GM15510 (cell line): ENCODE results near the gene MNS1.

Source experiments
- POLR2A ChIP-seq: IDR thresholded peaks from 3 replicates; pipeline ENCODE4 v1.6.1; 2011; ENCODE audit warnings: borderline replicate concordance; ENCODE audit not compliant: insufficient read length; ENCODE audit errors: extremely low read depth

The MNS1 gene

DNA sequence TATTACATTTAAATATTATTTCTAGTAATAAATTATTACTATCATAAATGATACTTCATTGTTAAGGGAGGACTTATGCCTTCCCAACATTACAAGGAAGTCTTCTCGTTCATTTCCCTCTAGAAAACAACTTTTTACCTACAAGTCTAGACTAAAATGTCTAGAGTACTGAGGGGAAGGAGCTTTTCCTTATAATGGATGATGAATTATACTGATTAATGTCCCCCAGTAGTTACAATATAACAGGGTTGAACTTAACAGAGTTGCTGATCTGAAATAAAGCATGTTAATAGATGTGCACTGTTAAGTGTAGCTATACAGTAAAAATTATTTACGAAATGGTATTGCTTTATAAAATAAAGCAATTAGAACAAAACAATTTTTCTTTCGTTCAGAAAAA, 2.7 kb upstream of the MNS1 start:
- TF ChIP-seq POLR2A: no peak

- no peak for TF ChIP-seq POLR2A
These were observed 4.0 kb downstream of the MNS1 start for GRCh38 chr15:56460947-56461346.

DNA sequence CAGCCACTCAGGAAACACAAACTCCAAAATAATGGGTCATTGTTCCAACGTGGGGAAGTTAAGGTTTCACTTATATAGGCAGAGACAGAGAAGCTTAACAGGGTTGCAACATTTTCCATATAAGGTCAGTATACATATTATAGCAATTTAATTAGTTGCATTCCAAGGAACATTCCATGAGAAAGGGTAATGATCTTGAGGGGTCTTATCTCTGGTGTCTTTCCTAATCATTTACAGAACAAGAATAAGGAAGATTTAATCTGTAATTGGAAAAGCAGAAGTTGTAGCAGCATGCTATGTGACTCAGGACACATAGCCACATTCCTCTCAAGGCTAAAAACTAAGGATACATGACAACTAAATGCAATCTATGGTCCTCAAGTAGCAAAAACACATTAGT, 4.9 kb downstream of the MNS1 start:
- no peak for TF ChIP-seq POLR2A

GRCh38 chr15:56459096-56459495, 5.8 kb downstream of the MNS1 start:
- TF ChIP-seq POLR2A: no peak

DNA sequence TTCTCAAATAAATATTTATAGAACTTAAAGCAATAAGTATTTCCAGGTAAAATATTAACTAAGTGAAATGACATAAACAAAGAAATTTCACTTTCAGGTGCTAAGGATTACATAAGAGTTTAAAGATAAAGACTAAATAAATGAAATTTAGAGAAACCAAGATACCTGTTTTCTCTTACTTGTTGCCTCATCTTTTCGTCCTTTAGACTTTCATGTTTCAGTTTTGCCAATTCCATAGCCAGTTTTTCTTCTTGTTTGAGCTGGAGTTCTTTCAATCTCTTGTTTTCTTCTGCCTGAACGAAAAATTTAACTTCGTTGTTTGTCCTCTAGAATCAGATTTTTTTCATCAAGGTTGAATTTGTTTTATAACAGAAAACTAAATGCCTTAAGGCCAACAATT, 8.7 kb downstream of the MNS1 start:
- no peak for TF ChIP-seq POLR2A

GRCh38 chr15:56454836-56455235, 10.1 kb downstream of the MNS1 start:
- TF ChIP-seq POLR2A: no peak

DNA sequence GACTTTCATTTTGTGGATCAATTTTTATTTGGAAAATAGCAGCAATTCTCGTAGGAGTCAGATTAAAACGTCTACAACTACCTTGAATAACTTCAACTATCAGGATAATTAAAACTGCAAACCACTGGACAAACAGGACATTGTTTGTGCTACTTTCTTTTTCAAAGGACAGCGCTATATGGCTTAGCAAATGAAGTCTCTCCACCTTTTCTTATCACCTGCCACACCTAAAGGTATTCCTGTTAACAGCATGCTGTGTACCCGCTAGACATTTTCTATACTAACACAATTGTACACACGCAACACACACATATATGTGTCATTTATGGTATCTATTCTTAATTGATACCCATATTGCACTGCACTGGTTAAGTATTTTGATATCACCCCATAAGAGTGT, 19.2 kb downstream of the MNS1 start:
- TF ChIP-seq POLR2A: no peak

DNA sequence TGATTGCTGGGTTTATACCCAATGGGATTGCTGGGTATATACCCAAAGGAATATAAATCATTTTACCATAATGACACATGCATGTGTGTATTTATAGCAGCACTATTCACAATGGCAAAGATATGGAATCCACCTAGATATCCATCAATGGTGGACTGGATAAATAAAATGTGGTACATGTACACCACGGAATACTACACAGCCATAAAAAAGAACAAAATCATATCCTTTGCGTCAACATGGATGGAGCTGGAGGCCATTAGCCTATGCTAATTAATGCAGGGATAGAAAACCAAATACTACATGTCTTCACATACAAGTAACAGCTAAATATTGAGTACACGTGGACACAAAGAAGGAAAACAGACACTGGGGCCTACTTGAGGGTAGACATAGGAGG, 22.6 kb downstream of the MNS1 start:
- TF ChIP-seq POLR2A: no peak

- no peak for TF ChIP-seq POLR2A
These were observed 24.6 kb downstream of the MNS1 start for GRCh38 chr15:56440214-56440770.

DNA sequence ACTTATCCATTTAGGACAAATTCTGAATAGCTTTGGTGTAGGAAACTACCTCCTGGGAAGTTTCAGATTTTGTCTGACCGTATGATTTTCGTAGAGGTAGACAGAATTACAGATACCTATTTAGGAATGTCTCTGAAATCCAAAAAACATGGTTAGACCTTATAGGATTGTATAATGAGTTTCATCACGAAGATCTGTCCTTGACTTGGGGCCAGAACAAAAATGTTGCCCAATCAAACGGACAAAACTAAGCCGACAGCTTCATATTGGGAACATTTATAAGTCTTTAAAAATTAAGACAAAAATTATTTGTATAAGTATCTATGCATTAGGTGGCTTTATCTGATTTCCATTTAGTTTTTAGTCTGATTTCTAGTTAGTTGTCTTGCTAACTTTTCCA, 32.6 kb downstream of the MNS1 start:
- no peak for TF ChIP-seq POLR2A

- no peak for TF ChIP-seq POLR2A
These were observed 36.0 kb downstream of the MNS1 start for GRCh38 chr15:56428821-56429458.

DNA sequence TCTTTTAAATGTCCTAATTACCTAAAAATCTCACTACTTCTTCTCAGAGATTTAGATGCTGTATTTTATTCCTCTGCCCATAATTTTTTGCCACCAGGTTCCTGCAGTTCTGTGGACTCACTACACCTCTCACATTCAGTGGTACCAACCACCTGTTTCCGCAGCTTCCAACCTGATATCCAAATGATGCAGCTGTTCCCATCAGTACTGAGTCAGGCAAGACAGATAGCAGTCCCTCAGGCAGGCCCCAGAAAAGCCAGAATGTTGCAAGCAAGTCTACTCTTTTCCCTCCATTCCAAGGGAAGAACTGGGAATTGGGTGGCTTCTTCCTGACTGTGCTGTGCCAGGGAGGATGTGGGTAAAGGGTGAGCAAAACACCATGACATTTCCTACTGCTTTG, 39.0 kb downstream of the MNS1 start:
- TF ChIP-seq POLR2A: no peak

DNA sequence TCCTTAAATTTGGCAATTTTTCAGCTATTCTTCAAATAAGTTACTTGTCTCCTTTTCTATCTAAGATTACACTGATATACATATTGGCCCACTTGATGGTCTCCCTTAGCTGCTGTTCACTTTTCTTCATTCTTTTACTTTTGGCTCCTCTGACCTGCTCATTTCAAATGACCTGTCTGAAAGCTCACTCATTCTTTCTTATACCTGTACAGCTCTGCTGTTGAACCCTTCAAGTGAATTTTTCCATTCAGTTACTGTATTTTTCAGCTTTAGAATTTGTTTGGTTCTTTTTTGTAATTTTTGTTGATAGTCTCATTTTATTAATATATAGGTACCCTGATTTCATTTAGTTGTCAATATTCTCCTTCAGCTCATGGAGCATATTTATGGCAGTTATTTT, 39.7 kb downstream of the MNS1 start:
- no peak for TF ChIP-seq POLR2A

DNA sequence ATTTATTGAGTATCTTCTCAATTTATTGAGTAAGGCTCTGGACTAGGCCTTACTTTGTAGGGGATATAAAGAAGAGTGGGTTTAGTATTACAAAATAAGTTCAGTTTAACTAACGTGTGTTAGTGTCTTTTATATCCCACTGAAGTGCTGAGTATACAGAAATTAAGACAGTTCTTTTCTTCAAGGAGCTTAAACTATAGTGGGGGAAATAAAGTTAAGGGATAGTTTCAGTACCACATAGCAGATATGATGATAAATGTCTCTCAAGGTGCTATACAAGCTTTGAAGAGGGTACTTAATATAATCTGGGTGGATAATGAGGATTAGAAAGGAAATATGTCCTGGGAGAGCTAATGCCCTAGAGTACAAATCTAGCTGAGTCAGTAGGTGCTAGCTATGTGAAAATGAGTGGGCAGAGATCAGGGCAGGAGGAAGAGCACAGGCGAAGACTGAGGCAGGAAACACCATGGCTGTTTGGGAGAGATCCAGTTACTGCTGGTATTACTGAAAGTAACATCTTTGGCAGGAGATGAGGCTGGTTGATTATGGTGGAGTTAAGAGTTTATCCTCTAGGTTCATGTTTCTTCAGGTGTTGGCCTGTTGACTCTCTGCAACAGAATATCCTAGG, 53.7 kb downstream of the MNS1 start:
- TF ChIP-seq POLR2A: no peak

GRCh38 chr15:56410721-56411120, 54.2 kb downstream of the MNS1 start:
- no peak for TF ChIP-seq POLR2A

- TF ChIP-seq POLR2A: no peak
These were observed 70.0 kb downstream of the MNS1 start for GRCh38 chr15:56394909-56395308.
